Peyer's patch (tissue), 4 donors: ENCODE results near the gene SPRR2G. TPM values are rescaled to one million over a fixed set of nuclear protein-coding genes. Genes with fewer than 3 reads are reported as not detected.

Experiments
- DNase-seq, 3 donors: peaks; one replicate each; pipeline ENCODE4 v3.0.0-alpha.2; 2017 to 2019
- H3K27ac ChIP-seq, 4 donors: fragments of 200-600 bp; sonication (generic); one replicate each; pipeline ENCODE4 v1.5.1; 2016 to 2019
- H3K27me3 ChIP-seq, 2 donors: fragments of 200-600 bp; sonication (generic); one replicate each; pipeline ENCODE4 v1.5.1; 2019
- H3K36me3 ChIP-seq, 3 donors: fragments of 200-600 bp; sonication (generic); one replicate each; pipeline ENCODE4 v1.5.1; 2016 to 2019
- H3K4me1 ChIP-seq, 4 donors: fragments of 200-600 bp; sonication (generic); one replicate each; pipeline ENCODE4 v1.5.1; 2016 to 2019
- H3K4me3 ChIP-seq, 4 donors: fragments of 200-600 bp; sonication (generic); 1 replicate in 3 of 4; 2 replicates in 1 of 4; pipeline ENCODE4 v1.5.1; 2016 to 2019; ENCODE audit warnings: mild to moderate bottlenecking in 1 of 4
- H3K9me3 ChIP-seq, 4 donors: fragments of 200-600 bp; sonication (generic); one replicate each; pipeline ENCODE4 v1.5.1; 2016 to 2019; ENCODE audit warnings: mild to moderate bottlenecking in 1 of 4
- POLR2A ChIP-seq, 2 donors: fragments of 450-650 bp; IDR thresholded peaks; one replicate each; pipeline ENCODE4 v1.5.1; 2017; ENCODE audit warnings: antibody characterized with exemption in 2 of 2, mild to moderate bottlenecking in 2 of 2, moderate library complexity in 2 of 2
- small RNA-seq, 2 donors: library from RNA; depleted of rRNA; stranded (forward); fragments of <200 nt; gene quantifications; one replicate each; pipeline ENCODE3, GENCODE V24; 2016
- total RNA-seq, 4 donors: library from RNA; depleted of rRNA; stranded (reverse); fragments of >200 nt; gene quantifications; one replicate each; pipeline ENCODE4 v1.1.0, GENCODE V29; 2016
- TF ChIP-seq, protein P1 (sequence below), 6 experiments: fragments of 450-650 bp in 4 of 6; fragments of 200-600 bp in 2 of 6; sonication (generic) in 1 of 6; IDR thresholded peaks; one replicate each; pipeline ENCODE4 v1.5.1; 2017 to 2019; ENCODE audit warnings: antibody characterized with exemption in 6 of 6, mild to moderate bottlenecking in 3 of 6, moderate library complexity in 1 of 6

SPRR2G gene
- total RNA-seq, 4 donors from 2014 or later = not detected

DNA sequence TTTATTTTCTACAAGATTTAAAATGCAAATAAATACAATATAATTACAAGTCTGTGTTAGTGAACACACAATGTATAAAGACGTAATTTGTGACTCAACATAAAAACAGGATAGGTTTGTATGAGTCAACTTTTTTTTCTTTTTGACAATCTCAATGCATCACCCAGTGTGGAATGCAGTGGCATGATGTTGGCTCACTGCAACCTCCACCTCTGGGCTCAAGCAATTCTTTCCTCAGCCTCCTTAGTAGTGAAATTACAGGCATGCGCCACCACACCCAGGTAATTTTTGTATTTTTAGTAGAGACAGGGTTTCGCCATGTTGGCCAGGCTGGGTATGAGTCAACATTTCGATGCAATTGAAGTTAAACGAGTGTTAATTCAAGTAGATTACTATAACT lies 50.4 kb downstream of the SPRR2G start:
- no peak overlapping the region for H3K27ac ChIP-seq
- no peak overlapping the region for H3K4me3 ChIP-seq
- no peaks in the 10 kb centered on the region for H3K4me1 ChIP-seq
- no peak for DNase-seq
- H3K36me3 ChIP-seq = no peaks in the 10 kb centered on the region
- H3K9me3 ChIP-seq = no peaks in the 10 kb centered on the region
- TF ChIP-seq POLR2A (IDR thresholded peaks at IDR 0.05) = no peak
- TF ChIP-seq, protein P1, sequence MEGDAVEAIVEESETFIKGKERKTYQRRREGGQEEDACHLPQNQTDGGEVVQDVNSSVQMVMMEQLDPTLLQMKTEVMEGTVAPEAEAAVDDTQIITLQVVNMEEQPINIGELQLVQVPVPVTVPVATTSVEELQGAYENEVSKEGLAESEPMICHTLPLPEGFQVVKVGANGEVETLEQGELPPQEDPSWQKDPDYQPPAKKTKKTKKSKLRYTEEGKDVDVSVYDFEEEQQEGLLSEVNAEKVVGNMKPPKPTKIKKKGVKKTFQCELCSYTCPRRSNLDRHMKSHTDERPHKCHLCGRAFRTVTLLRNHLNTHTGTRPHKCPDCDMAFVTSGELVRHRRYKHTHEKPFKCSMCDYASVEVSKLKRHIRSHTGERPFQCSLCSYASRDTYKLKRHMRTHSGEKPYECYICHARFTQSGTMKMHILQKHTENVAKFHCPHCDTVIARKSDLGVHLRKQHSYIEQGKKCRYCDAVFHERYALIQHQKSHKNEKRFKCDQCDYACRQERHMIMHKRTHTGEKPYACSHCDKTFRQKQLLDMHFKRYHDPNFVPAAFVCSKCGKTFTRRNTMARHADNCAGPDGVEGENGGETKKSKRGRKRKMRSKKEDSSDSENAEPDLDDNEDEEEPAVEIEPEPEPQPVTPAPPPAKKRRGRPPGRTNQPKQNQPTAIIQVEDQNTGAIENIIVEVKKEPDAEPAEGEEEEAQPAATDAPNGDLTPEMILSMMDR (IDR thresholded peaks at IDR 0.05) = no peak
- no peaks in the 10 kb centered on the region for H3K27me3 ChIP-seq

Small RNA genes lying within 50 kb of the gene (small RNA-seq; reads per million reads assigned to genes)
- gene SPRR2C = 0 reads per million in 2 donors

Other genes starting within 250 kb of the SPRR2G start
- not detected for gene IVL, start 242.3 kb downstream of the SPRR2G start, total RNA-seq
- not detected for gene SPRR5, start 203.7 kb downstream of the SPRR2G start, total RNA-seq
- gene SPRR4, start 180.2 kb downstream of the SPRR2G start, total RNA-seq = not detected
- not detected for gene SPRR1A, start 166.8 kb downstream of the SPRR2G start, total RNA-seq
- 1 to 10 TPM in 1 of 4 donors, not detected in 3; 4.4 TPM for gene SPRR3, start 149.1 kb downstream of the SPRR2G start, total RNA-seq
- gene SPRR1B, start 119.7 kb downstream of the SPRR2G start, total RNA-seq = not detected
- not detected for gene SPRR2D, start 109.8 kb downstream of the SPRR2G start, total RNA-seq
- not detected for gene SPRR2A, start 93.4 kb downstream of the SPRR2G start, total RNA-seq
- not detected for gene SPRR2B, start 79.3 kb downstream of the SPRR2G start, total RNA-seq
- not detected for gene SPRR2E, start 56.4 kb downstream of the SPRR2G start, total RNA-seq
- not detected for gene SPRR2F, start 37.4 kb downstream of the SPRR2G start, total RNA-seq
- not detected for gene LELP1, start 52.5 kb upstream of the SPRR2G start, total RNA-seq
- not detected for gene PRR9, start 66.7 kb upstream of the SPRR2G start, total RNA-seq
- gene LORICRIN, start 108.8 kb upstream of the SPRR2G start, total RNA-seq = not detected
- gene PGLYRP3, start 162.1 kb upstream of the SPRR2G start, total RNA-seq = not detected
- not detected for gene PGLYRP4, start 198.0 kb upstream of the SPRR2G start, total RNA-seq
- 10 to 100 TPM in 3 of 4 donors, 1 to 10 TPM in 1; 6.8 to 96.6 (median 17.6) TPM for gene S100A9, start 207.0 kb upstream of the SPRR2G start, total RNA-seq
- gene S100A12, start 224.7 kb upstream of the SPRR2G start, total RNA-seq = not detected
- gene S100A8, start 240.2 kb upstream of the SPRR2G start, total RNA-seq = 1 to 10 TPM in 2 of 4 donors, not detected in 2; 7.6 to 9.8 TPM